B cell (primary cell): ENCODE data around the gene ABCB6. TPM values are rescaled to one million over a fixed set of nuclear protein-coding genes. Genes with fewer than 3 reads are reported as not detected.
A peak's percentile ranks its signal among the peaks of the same experiment; 100 is the strongest.

Source experiments
- ATAC-seq: fragments of 200-7000 bp; cut with Tn5 transposase; one replicate; pipeline ENCODE4 v1.10.0; 2021; ENCODE audit warnings: low read depth, mild to moderate bottlenecking, moderate number of reproducible peaks, moderate library complexity
- CTCF ChIA-PET: fragments of 350-600 bp; sonication (Branson Sonifier 250); formaldehyde crosslinking; loops from one replicate; lab custom pipeline; 2021; ENCODE audit warnings: antibody characterized with exemption, inconsistent platforms; lab: Charles Lee
- POLR2A ChIA-PET: fragments of 350-600 bp; sonication (Branson Sonifier 250); formaldehyde crosslinking; loops from one replicate; lab custom pipeline; 2021; ENCODE audit warnings: antibody characterized with exemption; lab: Charles Lee
- DNase-seq: peaks from one replicate; pipeline ENCODE4 v3.0.0; 2013
- H2AFZ ChIP-seq: 2 replicates; pipeline ENCODE4 v1.6.1; 2012; ENCODE audit warnings: mild to moderate bottlenecking, low read depth, low read length; ENCODE audit not compliant: insufficient read depth, poor library complexity, severe bottlenecking
- H3K27ac ChIP-seq, 2 donors: 1 replicate in 1 of 2; 2 replicates in 1 of 2; pipeline ENCODE4 v1.5.1; 2012 to 2013; ENCODE audit warnings: low read length in 2 of 2, mild to moderate bottlenecking in 2 of 2, moderate library complexity in 1 of 2
- H3K27me3 ChIP-seq, 4 experiments: fragments of 200-600 bp in 1 of 4; sonication (generic) in 1 of 4; replicated peaks in 1 of 4; 1 replicate in 2 of 4; 2 replicates in 2 of 4; pipeline versions ENCODE4 v1.6.1 to v1.7.0; 2013 to 2016; ENCODE audit warnings: low read length in 3 of 4, mild to moderate bottlenecking in 2 of 4, mixed read lengths in 1 of 4, moderate library complexity in 1 of 4; ENCODE audit not compliant: insufficient read depth in 4 of 4, control insufficient read depth in 3 of 4; ENCODE audit errors: control extremely low read depth in 1 of 4
- H3K36me3 ChIP-seq, 2 experiments: replicated peaks in 1 of 2; 1 replicate in 1 of 2; 2 replicates in 1 of 2; pipeline versions ENCODE4 v1.6.1 to v1.7.1; 2013; ENCODE audit warnings: low read length in 1 of 2; ENCODE audit not compliant: insufficient read depth in 2 of 2, control insufficient read depth in 1 of 2; ENCODE audit errors: control extremely low read depth in 1 of 2, extremely low read depth in 1 of 2
- H3K4me1 ChIP-seq, 2 donors: fragments of 200-600 bp in 1 of 2; sonication (generic) in 1 of 2; 1 replicate in 1 of 2; 2 replicates in 1 of 2; pipeline versions ENCODE4 v1.5.1 to v1.6.1; 2013 to 2017; ENCODE audit warnings: low read length in 2 of 2; ENCODE audit not compliant: control insufficient read depth in 2 of 2, insufficient read depth in 2 of 2
- H3K4me2 ChIP-seq: replicated peaks from 2 replicates; pipeline ENCODE3; 2012; ENCODE audit warnings: mild to moderate bottlenecking, low read depth, low read length; ENCODE audit not compliant: poor library complexity, severe bottlenecking
- H3K4me3 ChIP-seq, 5 experiments: fragments of 200-600 bp in 1 of 5; sonication (generic) in 1 of 5; 1 replicate in 3 of 5; 2 replicates in 2 of 5; pipeline versions ENCODE4 v1.5.1 to v1.7.0; 2011 to 2016; ENCODE audit warnings: low read length in 4 of 5, mild to moderate bottlenecking in 4 of 5, low read depth in 2 of 5, control low read depth in 1 of 5, moderate library complexity in 1 of 5; ENCODE audit not compliant: insufficient read depth in 1 of 5; ENCODE audit errors: control extremely low read depth in 1 of 5, extremely low read depth in 1 of 5
- H3K79me2 ChIP-seq: fragments of 200-600 bp; sonication (generic); one replicate; pipeline ENCODE4 v1.6.0; 2016; ENCODE audit warnings: low read length; ENCODE audit not compliant: control insufficient read depth, insufficient read depth
- H3K9ac ChIP-seq: fragments of 200-600 bp; sonication (generic); 2 replicates; pipeline ENCODE4 v1.6.1; 2017; ENCODE audit warnings: mild to moderate bottlenecking, low read length, moderate library complexity
- H3K9me3 ChIP-seq, 3 donors: one replicate each; pipeline versions ENCODE4 v1.6.1 to v1.7.1; 2013; ENCODE audit warnings: low read length in 2 of 3; ENCODE audit not compliant: control insufficient read depth in 2 of 3, insufficient read depth in 1 of 3; ENCODE audit errors: control extremely low read depth in 1 of 3
- H4K20me1 ChIP-seq: 2 replicates; pipeline ENCODE4 v1.6.0; 2012; ENCODE audit warnings: mild to moderate bottlenecking, low read length; ENCODE audit not compliant: insufficient read depth, control insufficient read depth, poor library complexity, severe bottlenecking
- H3K27ac Mint-ChIP-seq: one replicate; pipeline ENCODE4 v1.8.0; 2021; ENCODE audit warnings: mixed read lengths
- H3K27me3 Mint-ChIP-seq: one replicate; pipeline ENCODE4 v1.8.0; 2021; ENCODE audit warnings: mixed read lengths
- H3K4me1 Mint-ChIP-seq: one replicate; pipeline ENCODE4 v1.8.0; 2021; ENCODE audit warnings: mixed read lengths
- H3K4me3 Mint-ChIP-seq: one replicate; pipeline ENCODE4 v1.8.0; 2021; ENCODE audit warnings: mixed read lengths
- H3K9me3 Mint-ChIP-seq: one replicate; pipeline ENCODE4 v1.8.0; 2022; ENCODE audit warnings: mixed read lengths; ENCODE audit not compliant: insufficient read depth
- CTCF ChIP-seq: fragments of 200-600 bp; IDR thresholded peaks from one replicate; pipeline ENCODE4 v1.8.0; 2022; ENCODE audit warnings: antibody characterized with exemption, mild to moderate bottlenecking
- EZH2 ChIP-seq: IDR thresholded peaks from 2 replicates; pipeline ENCODE4 v1.6.1; 2012; ENCODE audit warnings: borderline replicate concordance, low read depth, mild to moderate bottlenecking, moderate library complexity, low read length; ENCODE audit not compliant: insufficient read depth, poor library complexity, severe bottlenecking
- WGBS: methylation state at CpG from one replicate; pipeline ENCODE4 v1.1.5; 2013; ENCODE audit warnings: missing lambda C conversion rate; ENCODE audit not compliant: insufficient coverage; 5-methylcytosine and 5-hydroxymethylcytosine counted together
- intact Hi-C: fragments of 100-400 bp; cut with micrococcal nuclease; formaldehyde crosslinking; loops from one replicate; pipeline ENCODE4 v1.10.0; 2022
- polyA plus RNA-seq: library from polyadenylated mRNA; depleted of rRNA; stranded (reverse); fragments of >200 nt; gene quantifications from 2 replicates; pipeline ENCODE4 v1.2.3, GENCODE V29; 2012
- total RNA-seq, 2 donors: library from RNA; stranded (reverse); fragments of 120-200 nt in 1 of 2; gene quantifications; 1 replicate in 1 of 2; 2 replicates in 1 of 2; pipeline versions ENCODE4 v1.2.3 to v1.2.4, GENCODE V29; 2013 to 2022

ABCB6 gene
- total and polyA plus RNA-seq, 2 donors (not counting 1 experiment from before 2014, with no cell fraction given) = 10.5 to 15.3 TPM

- Histone ChIP-seq H4K20me1 (peaks cover 47% of the 10 kb centered on the region), H3K9ac (peak overlapping the region; percentile 97), H3K4me3 (peak overlapping the region; percentile 71 to 97 (median 94)), H3K27me3 (no peaks in the 10 kb centered on the region), H3K4me1 (peaks cover 17 to 55% of the 10 kb centered on the region in 2 donors), H3K79me2 (peaks cover 43% of the 10 kb centered on the region), H3K27ac (peak overlapping the region; percentile 94 to 97), H3K9me3 (no peaks in the 10 kb centered on the region), H3K36me3 (peaks cover 3 to 53% of the 10 kb centered on the region in 2 experiments), H2AFZ (no peak overlapping the region), H3K4me2 (peak overlapping the region; percentile 83)
- TF ChIP-seq EZH2 (no peak), CTCF (no peak)
- H3K27ac Mint-ChIP-seq = peak overlapping the region; percentile 65
- ATAC-seq (no peak), DNase-seq (no peak)
- WGBS = 87% methylated on average over 6 of the region's 7 CpGs
- H3K4me3 Mint-ChIP-seq = peak overlapping the region; percentile 99
- intact Hi-C loops = loop anchor here (5.0 kb wide), 2 partner anchors 322 to 958 kb away; partner anchors contain the start of genes ARPC2 and GMPPA
- peaks cover 42% of the 10 kb centered on the region for H3K4me1 Mint-ChIP-seq
- no peaks in the 10 kb centered on the region for H3K27me3 Mint-ChIP-seq
- POLR2A ChIA-PET = interaction anchor here (0.5 to 4.0 kb wide), 10 partner anchors 16 to 212 kb away, joined by 3 to 46 read pairs (median 10); partner anchors contain the start of genes ANKZF1, ATG9A, DNAJB2 and DNPEP
- CTCF ChIA-PET = interaction anchor here (0.8 to 8.6 kb wide), 14 partner anchors 9 to 299 kb away, joined by 3 to 136 read pairs (median 10); partner anchors contain the start of genes ABCB6, ANKZF1, ATG9A and DNAJB2
- no peaks in the 10 kb centered on the region for H3K9me3 Mint-ChIP-seq
Measured at GRCh38 chr2:219175486-219175885, 43.3 kb downstream of the ABCB6 start.

- Mint-ChIP-seq H3K4me3 (peak overlapping the region; percentile 38), H3K4me1 (peaks cover 39% of the 10 kb centered on the region), H3K9me3 (no peaks in the 10 kb centered on the region), H3K27ac (peak overlapping the region; percentile 59), H3K27me3 (no peaks in the 10 kb centered on the region)
- Histone ChIP-seq H3K27me3 (no peaks in the 10 kb centered on the region), H3K9ac (no peak overlapping the region), H3K27ac (peak overlapping the region in 1 of 2 donors; percentile 2), H3K4me1 (peaks cover 17 to 49% of the 10 kb centered on the region in 2 donors), H2AFZ (no peak overlapping the region), H3K4me2 (no peak overlapping the region), H3K4me3 (no peak overlapping the region), H3K36me3 (peaks cover 3 to 46% of the 10 kb centered on the region in 2 experiments), H3K9me3 (no peaks in the 10 kb centered on the region), H4K20me1 (peaks cover 42% of the 10 kb centered on the region), H3K79me2 (peaks cover 40% of the 10 kb centered on the region)
- DNase-seq (peak; percentile 8), ATAC-seq (no peak)
- TF ChIP-seq EZH2 (no peak), CTCF (no peak)
- ChIA-PET CTCF (interaction anchor here (0.8 to 8.6 kb wide), 7 partner anchors 8 to 122 kb away, joined by 3 to 136 read pairs (median 13); partner anchors contain the start of genes ABCB6 and ZFAND2B), POLR2A (interaction anchor here (1.4 to 4.0 kb wide), 3 partner anchors 32 to 105 kb away, joined by 4 to 46 read pairs (median 39); partner anchors contain the start of genes DNAJB2 and ZFAND2B)
- intact Hi-C loops = loop anchor here (5.0 kb wide), 2 partner anchors 322 to 958 kb away; partner anchors contain the start of genes ARPC2 and GMPPA
- 94% methylated on average over 4 of the region's 7 CpGs for WGBS
Measured at GRCh38 chr2:219174801-219175200, 44.0 kb downstream of the ABCB6 start.
